Raji (cell line): ENCODE data around the gene MFN1.

Experiments
- POLR2A ChIP-seq: IDR thresholded peaks from 2 replicates; pipeline ENCODE4 v1.6.1; 2011; ENCODE audit warnings: low read depth, low read length, control low read depth; ENCODE audit not compliant: insufficient read depth

The MFN1 gene

DNA sequence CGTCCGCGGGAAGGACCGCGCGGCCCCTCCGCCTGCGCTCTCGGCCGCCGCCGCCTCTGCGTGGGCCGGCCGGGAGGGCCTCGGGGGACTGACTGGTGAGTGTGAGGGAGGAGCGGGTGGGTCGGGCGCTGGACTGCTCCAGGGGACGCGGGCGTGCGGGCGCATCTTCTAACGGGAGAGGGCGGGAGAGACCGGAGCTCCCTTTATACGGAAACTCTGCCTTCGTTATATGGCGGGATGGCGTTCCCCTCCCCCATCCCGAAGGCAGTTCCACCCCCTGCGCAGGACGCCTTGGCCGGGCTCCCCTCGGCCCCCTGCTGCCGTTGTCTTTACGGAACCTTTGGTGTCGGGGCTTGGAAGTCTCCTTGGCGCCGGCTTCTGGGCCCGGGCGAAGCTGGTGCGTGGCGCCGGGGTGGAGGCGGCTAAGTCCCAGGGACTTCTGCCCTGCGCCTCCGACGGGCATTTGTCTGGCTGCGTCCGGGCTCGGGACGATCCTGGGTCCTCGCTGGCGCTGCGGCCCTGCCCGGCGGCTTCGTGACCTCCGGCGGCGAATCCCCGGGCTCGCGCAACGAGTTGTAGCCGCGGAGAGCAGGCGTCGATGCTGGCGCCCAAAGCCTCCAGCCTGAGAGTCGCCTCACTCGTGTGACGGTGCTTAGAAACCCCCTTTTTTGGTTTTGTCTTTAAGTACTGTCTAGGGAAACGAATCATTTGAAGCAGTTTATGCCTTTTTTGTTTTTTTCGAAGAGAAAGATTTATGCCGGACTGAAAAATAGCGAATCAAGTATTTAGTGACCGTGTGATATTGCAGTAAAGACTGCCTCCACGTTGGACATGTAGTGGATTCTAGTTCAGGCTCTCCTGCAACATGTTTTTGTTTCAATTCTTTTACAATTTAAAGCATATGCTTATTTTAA lies 24.1 kb upstream of the MFN1 start:
- no peak for TF ChIP-seq POLR2A

DNA sequence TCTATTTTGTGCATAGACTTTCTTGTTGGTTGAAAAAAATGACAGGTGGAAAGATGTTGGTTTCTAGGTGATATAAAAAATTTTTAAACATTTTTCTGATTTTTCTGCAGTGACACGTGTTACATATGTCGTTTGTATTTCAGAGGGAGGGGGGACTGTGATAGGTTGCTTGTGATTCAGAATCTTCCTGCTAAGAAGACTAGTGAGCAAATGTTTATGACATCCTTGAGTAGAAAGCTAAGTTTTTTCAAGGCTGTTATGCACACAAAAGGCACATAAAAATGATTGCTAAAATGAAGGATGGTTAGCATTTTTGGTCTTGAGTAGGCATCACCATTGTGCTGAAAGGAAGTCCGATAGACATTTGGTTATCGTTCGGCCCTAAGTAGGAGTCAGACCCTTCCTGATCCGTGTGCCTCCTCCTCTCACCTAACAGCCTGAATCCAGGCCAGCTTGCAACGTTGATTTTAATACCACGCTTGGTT lies 23.2 kb upstream of the MFN1 start:
- no peak for TF ChIP-seq POLR2A

DNA sequence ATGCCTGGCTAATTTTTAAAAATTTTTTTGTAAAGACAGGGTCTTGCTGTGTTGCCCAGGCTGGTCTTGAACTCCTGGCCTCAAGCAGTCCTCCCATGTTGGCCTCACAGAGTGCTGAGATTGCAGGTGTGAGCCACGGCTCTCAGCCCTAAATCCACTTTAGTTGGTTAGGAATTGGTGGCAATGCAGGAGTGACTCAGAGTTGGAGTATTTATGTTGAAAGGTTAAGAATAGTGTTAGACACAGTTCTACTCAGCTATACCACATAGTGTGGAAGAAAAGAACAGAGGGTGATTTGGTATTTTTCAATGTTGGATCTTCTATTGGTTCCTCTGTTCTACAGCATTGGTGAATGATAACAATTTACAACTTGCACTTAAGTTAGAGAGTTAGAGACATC lies 17.1 kb upstream of the MFN1 start:
- TF ChIP-seq POLR2A, result no peak

DNA sequence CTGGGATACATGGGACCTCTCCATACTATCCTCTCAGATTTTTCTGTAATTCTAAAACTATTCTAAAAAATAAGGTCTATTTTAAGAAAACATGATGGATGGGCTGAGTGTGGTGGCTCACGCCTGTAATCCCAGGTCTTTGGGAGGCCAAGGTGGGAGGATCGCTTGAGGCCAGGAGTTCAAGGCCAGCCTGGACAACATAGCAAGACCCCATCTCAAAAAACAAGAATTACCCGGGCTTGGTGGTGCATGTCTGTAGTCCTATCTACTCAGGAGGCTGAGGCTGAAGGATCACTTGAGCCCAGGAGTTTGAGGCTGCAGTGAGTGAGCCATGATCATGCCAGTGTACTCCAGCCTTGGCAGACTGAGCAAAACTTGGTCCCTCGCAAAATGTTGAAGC lies 15.3 kb upstream of the MFN1 start:
- no peak for TF ChIP-seq POLR2A

DNA sequence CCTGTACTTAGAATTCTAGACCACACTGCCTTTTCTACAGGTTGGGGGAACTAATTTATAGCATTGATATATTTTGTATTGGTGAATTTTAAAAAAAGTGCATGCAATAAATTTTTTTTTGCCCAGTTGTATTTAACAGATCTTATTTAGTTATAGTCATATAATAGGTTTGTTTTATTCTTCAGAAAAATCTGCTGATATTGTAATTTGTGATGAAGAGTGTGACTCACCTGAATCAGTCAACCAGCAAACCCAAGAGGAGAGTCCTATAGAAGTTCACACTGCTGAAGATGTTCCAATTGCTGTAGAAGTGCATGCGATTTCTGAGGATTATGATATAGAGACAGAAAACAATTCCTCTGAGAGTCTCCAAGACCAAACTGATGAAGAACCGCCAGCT lies 14.4 kb upstream of the MFN1 start:
- TF ChIP-seq POLR2A, result no peak

DNA sequence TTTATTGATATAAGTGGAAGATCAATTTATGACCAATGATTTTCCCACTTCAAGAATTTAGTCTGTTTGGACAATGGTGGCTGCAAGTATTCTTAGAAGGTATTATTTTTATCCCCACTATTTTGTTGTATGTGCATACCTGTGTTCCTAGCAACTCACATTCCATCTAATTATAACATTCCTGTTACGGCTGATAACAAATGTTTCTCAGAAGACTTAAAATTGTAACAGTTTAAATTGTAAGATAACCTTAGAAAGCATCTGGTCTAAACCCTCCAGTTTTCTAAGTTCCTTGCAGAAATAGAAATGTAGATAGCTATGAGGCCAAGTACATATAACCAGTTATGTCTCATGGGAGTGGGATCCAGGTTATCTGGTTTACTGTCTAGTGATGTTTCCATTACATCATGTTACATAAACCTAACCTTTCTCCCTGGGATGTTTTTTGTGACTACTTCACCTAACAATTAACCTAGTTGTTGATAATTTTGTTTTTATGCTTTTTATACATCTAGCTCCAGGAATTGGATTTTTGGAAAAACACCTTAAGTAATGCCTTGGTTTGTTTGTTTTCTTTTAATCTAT lies 11.1 kb upstream of the MFN1 start:
- no peak for TF ChIP-seq POLR2A

DNA sequence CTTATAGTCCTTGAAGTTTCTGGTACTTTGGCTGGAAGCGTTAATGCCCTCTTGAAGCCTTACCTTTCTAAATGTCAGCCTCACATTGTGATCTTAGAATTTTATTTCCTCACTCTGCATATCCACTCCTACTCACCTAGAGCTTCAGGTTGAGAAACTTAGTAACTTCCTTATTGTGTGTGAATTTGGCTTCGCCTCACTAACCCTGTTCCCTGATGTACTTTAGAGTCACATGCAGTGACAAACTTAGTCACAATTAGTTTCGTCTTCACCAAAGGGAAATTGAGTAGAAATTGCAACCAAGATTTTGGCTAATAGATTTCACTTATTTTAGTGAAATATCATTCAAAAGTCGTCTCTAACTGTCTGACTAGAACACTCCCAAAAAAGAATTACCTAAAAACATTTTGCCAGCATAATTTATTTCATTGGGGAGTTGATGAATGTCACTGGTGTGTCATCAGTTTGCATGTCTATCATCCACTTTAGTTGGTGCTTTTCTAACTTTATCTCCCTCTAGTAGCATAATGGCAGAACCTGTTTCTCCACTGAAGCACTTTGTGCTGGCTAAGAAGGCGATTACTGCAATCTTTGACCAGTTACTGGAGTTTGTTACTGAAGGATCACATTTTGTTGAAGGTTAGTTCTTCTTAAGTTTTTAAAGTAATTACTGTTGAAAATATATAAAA lies 960 bp downstream of the MFN1 start:
- no peak for TF ChIP-seq POLR2A

DNA sequence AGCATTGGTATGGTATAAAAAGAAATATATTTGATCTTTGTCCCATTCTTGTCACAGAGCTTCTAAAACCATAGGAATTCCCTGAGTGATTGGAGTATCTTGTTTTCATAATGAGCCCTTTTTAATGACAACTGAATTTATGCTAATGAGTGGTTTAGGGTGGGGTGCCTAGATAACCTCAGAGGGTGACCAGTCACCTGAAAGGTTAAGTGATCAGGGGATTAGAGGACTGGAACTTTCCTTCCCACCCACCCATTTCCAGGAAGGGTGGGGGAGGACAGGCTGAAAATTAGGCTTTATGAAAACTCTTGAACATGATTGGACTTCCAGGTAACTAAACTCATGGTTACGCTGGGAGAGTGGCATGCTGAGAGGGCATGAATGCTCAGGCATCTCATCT lies 8.5 kb downstream of the MFN1 start:
- TF ChIP-seq POLR2A, result no peak

DNA sequence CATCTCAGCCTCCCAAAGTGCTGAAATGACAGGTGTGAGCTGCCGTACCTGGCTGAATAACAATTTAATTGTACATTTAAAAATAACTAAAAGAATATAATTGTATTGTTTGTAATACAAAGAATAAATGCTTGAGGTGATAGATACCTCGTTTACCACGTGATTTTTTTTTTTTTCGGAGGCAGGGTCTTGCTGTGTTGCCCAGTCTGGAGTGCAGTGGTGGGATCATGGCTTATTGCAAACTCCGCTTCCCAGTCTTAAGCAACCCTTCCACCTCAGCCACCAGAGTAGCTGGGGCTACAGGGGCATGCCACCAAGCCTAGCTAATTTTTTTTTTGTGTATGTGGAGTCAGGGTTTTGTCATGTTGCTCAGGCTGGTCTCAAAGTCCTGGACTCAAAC lies 15.8 kb downstream of the MFN1 start:
- no peak for TF ChIP-seq POLR2A

DNA sequence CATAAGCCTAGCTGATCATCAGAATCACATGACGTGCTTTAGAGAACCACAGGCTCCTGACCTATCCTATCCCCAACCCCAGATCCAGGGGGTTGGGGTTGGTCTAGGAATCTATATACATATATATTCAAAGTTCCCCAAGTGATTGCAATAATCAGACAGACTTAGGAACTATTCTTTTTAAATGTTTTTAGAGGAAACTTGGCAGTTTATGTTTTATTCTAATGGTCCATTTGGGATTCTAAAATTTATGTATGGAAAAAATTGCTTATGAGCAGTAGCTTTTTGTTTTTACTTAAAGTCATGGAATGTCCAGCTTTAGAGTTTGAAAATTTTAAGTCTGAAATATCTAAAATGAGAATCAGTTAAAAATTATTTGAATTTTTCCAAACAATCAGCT lies 22.1 kb downstream of the MFN1 start:
- no peak for TF ChIP-seq POLR2A

DNA sequence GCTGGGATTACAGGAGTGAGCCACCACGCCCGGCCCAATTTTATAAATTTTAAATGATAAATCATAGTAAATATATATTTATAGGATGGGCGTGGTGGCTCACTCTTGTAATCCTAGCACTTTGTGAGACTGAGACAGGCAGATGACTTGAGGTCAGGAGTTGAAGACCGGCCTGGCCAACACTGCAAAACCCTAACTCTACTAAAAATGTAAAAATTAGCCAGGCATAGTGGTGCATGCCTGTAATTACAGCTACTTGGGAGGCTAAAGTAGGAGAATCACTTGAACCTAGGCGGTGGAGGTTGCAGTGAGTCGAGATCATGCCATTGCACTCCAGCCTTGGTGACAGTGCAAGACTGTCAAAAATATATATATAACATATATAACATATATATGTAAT lies 26.4 kb downstream of the MFN1 start:
- TF ChIP-seq POLR2A, result no peak

DNA sequence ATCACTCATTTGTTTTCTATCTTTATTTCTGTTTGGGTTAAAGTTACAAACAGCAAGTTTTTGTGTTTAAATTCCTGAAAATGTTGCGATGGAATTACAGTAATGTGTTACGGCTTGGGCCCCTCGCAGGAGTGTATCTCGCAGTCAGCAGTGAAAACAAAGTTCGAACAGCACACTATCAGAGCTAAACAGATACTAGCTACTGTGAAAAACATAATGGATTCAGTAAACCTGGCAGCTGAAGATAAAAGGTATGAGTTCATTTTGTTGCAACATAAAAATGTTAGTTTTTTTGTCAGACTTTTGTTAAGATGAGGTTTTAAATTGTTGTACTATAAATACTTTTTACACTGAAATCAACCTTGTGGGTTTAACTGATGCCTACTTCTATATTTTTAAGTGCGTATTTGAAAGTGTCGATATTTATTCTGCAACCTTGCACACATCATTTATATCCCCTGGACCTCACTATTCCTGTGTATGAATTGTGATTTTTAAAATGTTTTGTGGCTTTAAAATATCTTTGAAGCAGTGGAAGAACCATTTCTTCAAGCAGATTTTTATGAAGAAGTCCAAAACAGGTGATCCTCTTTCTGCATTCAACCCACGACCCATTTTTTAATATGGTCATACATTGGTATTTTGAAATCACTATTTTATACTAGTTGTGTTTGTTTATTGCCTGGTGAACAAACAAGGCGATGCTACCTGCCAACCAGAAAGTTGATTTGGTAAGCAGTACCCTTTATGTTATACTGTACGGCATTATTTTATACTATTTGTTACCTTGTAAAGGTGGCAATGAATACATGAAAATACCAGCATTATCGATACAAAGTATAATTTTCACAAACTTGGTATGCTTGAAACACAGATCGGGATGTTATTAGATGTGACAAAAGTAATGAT lies 27.8 kb downstream of the MFN1 start:
- TF ChIP-seq POLR2A, result no peak

DNA sequence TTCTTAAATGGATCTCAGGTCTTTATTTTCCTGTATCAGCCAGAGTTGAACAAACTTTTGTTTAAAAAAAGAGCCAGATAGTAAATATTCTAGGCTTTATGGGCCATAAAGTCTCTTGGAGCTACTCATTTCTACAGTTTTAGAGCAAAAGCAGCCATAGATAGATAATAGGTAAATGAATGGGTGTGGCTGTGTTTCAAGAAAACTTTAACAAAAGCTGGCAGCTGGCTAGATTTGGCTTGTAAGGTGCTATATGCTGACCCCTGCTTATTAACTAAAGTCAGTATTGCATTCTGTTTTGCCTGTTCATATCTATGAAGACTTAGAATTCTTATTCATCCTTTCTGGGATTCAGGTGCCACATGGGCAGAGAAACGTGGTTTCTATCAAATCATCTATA lies 29.0 kb downstream of the MFN1 start:
- no peak for TF ChIP-seq POLR2A

DNA sequence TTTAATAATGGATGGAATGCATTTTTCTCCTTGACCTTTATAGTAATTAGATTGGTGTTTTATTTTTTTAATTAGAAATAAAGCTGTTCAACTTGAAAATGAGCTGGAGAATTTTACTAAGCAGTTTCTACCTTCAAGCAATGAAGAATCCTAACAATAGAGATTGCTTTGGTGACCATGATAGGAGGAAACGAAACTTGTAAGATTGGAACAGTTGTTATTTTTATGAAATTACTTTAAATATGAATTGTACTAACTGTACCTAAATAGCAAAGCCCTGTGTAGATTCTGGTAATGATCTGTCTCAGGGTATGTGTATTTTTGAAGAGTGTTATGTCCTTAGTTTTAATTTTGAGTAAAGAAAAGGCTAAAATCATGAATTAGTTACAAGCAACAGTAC lies 44.4 kb downstream of the MFN1 start:
- no peak for TF ChIP-seq POLR2A
